Measurements from ENCODE around the gene PARM1. TPM values are rescaled to one million over a fixed set of nuclear protein-coding genes. Genes with fewer than 3 reads are reported as not detected.

Gene PARM1
- total and polyA plus RNA-seq, 12 donors = 19.7 to 119 (median 71.6) TPM

- no peak for TF ChIP-seq CTCF (IDR thresholded peaks at IDR 0.05)
- no peak for DNase-seq
- Histone ChIP-seq H3K27me3 (no peaks in the 10 kb centered on the region), H3K36me3 (no peaks in the 10 kb centered on the region), H3K9me3 (no peaks in the 10 kb centered on the region), H3K4me1 (no peaks in the 10 kb centered on the region), H3K27ac (no peak overlapping the region), H3K4me3 (no peak overlapping the region)
- ATAC-seq = no peak
- intact Hi-C loops (cut with DNase I) = no loop called here
Observed at GRCh38 chr4:75065909-75066308, 133.0 kb downstream of the PARM1 start.

GRCh38 chr4:75069493-75070074 lies 136.7 kb downstream of the PARM1 start:
- Histone ChIP-seq H3K4me3 (no peak overlapping the region), H3K27me3 (no peaks in the 10 kb centered on the region), H3K27ac (no peak overlapping the region), H3K36me3 (no peaks in the 10 kb centered on the region), H3K9me3 (no peaks in the 10 kb centered on the region), H3K4me1 (no peaks in the 10 kb centered on the region)
- intact Hi-C loops (cut with DNase I) = no loop called here
- DNase-seq (no peak), ATAC-seq (no peak)
- 75 to 80% methylated on average over 7 of the region's 7 CpGs for WGBS, 2 donors
- TF ChIP-seq CTCF (IDR thresholded peaks at IDR 0.05) = no peak

GRCh38 chr4:75071317-75071716 lies 138.4 kb downstream of the PARM1 start:
- Histone ChIP-seq H3K27ac (no peak overlapping the region), H3K36me3 (no peaks in the 10 kb centered on the region), H3K4me3 (no peak overlapping the region), H3K9me3 (peaks cover 0 to 7% (median 0%) of the 10 kb centered on the region in 11 donors), H3K4me1 (no peaks in the 10 kb centered on the region), H3K27me3 (no peaks in the 10 kb centered on the region)
- DNase-seq (no peak), ATAC-seq (no peak)
- intact Hi-C loops (cut with DNase I) = no loop called here
- no peak for TF ChIP-seq CTCF (IDR thresholded peaks at IDR 0.05)
- WGBS, 2 donors = 52 to 68% methylated on average over 4 of the region's 4 CpGs

GRCh38 chr4:75080888-75081287 lies 148.0 kb downstream of the PARM1 start:
- intact Hi-C loops (cut with DNase I) = no loop called here

More at GRCh38 chr4:75080888-75081287, 148.0 kb downstream of the PARM1 start:
- Histone ChIP-seq H3K27ac (no peak overlapping the region), H3K27me3 (no peaks in the 10 kb centered on the region), H3K36me3 (no peaks in the 10 kb centered on the region), H3K9me3 (no peaks in the 10 kb centered on the region), H3K4me1 (no peaks in the 10 kb centered on the region), H3K4me3 (no peak overlapping the region)
- 84 to 93% methylated on average over 2 of the region's 2 CpGs for WGBS, 2 donors
- TF ChIP-seq CTCF (IDR thresholded peaks at IDR 0.05) = no peak
- DNase-seq = no peak
- ATAC-seq = no peak
